Adrenal gland (tissue), 12 donors: ENCODE results near the gene KIRREL3. TPM values are rescaled to one million over a fixed set of nuclear protein-coding genes. Genes with fewer than 3 reads are reported as not detected.

Experiments
- DNase-seq, 7 donors: peaks; one replicate each; pipeline ENCODE4 v3.0.0-alpha.2; 2019 to 2020
- H3K27ac ChIP-seq, 5 donors: fragments of 200-600 bp; sonication (generic) in 4 of 5; 1 replicate in 3 of 5; 2 replicates in 2 of 5; pipeline versions ENCODE4 v1.5.1 to v1.8.0; 2016 to 2020; ENCODE audit warnings: mild to moderate bottlenecking in 1 of 5
- H3K27me3 ChIP-seq: fragments of 200-600 bp; 2 replicates; pipeline ENCODE4 v1.8.0; 2021
- H3K36me3 ChIP-seq, 2 donors: fragments of 200-600 bp; replicated peaks in 1 of 2; 1 replicate in 1 of 2; 2 replicates in 1 of 2; pipeline versions ENCODE4 v1.5.1 to v1.8.0; 2018 to 2022
- H3K4me1 ChIP-seq, 2 donors: fragments of 200-600 bp; replicated peaks in 1 of 2; 1 replicate in 1 of 2; 2 replicates in 1 of 2; pipeline versions ENCODE4 v1.5.1 to v1.8.0; 2018 to 2021
- H3K4me3 ChIP-seq, 4 donors: fragments of 200-600 bp; sonication (generic) in 3 of 4; one replicate each; pipeline ENCODE4 v1.5.1; 2016 to 2018
- H3K9me3 ChIP-seq, 3 donors: fragments of 200-600 bp; sonication (generic) in 1 of 3; replicated peaks in 1 of 3; 1 replicate in 2 of 3; 2 replicates in 1 of 3; pipeline versions ENCODE4 v1.5.1 to v1.8.0; 2016 to 2021
- CTCF ChIP-seq, 6 experiments: fragments of 450-650 bp in 4 of 6; fragments of 200-600 bp in 2 of 6; sonication (generic) in 1 of 6; IDR thresholded peaks; 1 replicate in 5 of 6; 2 replicates in 1 of 6; pipeline versions ENCODE4 v1.5.1 to v1.8.0; 2016 to 2021; ENCODE audit warnings: antibody characterized with exemption in 6 of 6, mild to moderate bottlenecking in 2 of 6, moderate library complexity in 1 of 6
- POLR2A ChIP-seq, 2 donors: fragments of 450-650 bp; IDR thresholded peaks; one replicate each; pipeline ENCODE4 v1.6.1; 2017; ENCODE audit warnings: antibody characterized with exemption in 2 of 2, mild to moderate bottlenecking in 2 of 2, moderate library complexity in 1 of 2
- WGBS, 4 donors: extraction: QIAGEN DNeasy Blood & Tissue Kit in 2 of 4; methylation state at CpG; one replicate each; pipeline versions ENCODE4 v1.1.5 to v1.1.7; 2013 to 2017; 5-methylcytosine and 5-hydroxymethylcytosine counted together
- intact Hi-C, 2 donors: fragments of 100-400 bp; cut with DNase I; formaldehyde crosslinking; loops; one replicate each; pipeline versions ENCODE4 v1.14.1 to v1.15.0; 2022 to 2023
- polyA plus RNA-seq, 3 donors: library from polyadenylated mRNA; stranded (reverse); fragments of 200-250 nt in 2 of 3; fragments of 350-450 nt in 1 of 3; fragmentation: Illumina TruSeq in 1 of 3; extraction: RNeasy Lipid Tissue Mini Kit (QIAGEN cat#74804) in 1 of 3; gene quantifications; one replicate each; pipeline ENCODE4 v1.2.3, GENCODE V29; 2013 to 2014
- total RNA-seq, 9 donors: library from RNA; depleted of rRNA in 4 of 9; stranded (reverse); fragments of >200 nt in 4 of 9; fragments of 120-200 nt in 1 of 9; fragmentation: NEBNext Ultra II Directional in 1 of 9; extraction: Animal tissue kit (Norgen Biotek cat#: 25700) in 1 of 9; gene quantifications; one replicate each; pipeline versions ENCODE4 v1.1.0 to v1.2.4, GENCODE V29; 2013 to 2023
- donor health status: healthy with polysubstance abuse.
- donor health status: Bipolar disorder and iron deficiency.
- donor health status: DM: yes; HTN: yes; CAD: no.
- donor health status: DM: no; HTN: no; CAD: no.
- donor health status: DM: no; HTN: no; CAD: no.
- donor health status: DM: yes; HTN: yes; CAD: no.

KIRREL3 gene
- total and polyA plus RNA-seq, 12 donors, result 0.07 to 4.1 (median 0.64) TPM; not detected in 1

- Histone ChIP-seq H3K4me3 (no peak overlapping the region), H3K27me3 (peaks cover 4% of the 10 kb centered on the region), H3K4me1 (no peaks in the 10 kb centered on the region), H3K27ac (no peak overlapping the region), H3K9me3 (peaks cover 0 to 6% (median 5%) of the 10 kb centered on the region in 3 donors), H3K36me3 (no peaks in the 10 kb centered on the region)
- TF ChIP-seq CTCF (IDR thresholded peaks at IDR 0.05) (no peak), POLR2A (IDR thresholded peaks at IDR 0.05) (no peak)
- intact Hi-C loops, result no loop called here
- no peak for DNase-seq
- 80 to 89% (median 82%) methylated on average over 6 of the region's 6 CpGs for WGBS, 4 donors
These were observed 498.9 kb downstream of the KIRREL3 start for GRCh38 chr11:126501641-126502040.

GRCh38 chr11:126500981-126501380, 499.6 kb downstream of the KIRREL3 start:
- Histone ChIP-seq H3K4me3 (no peak overlapping the region), H3K9me3 (peaks cover 0 to 5% (median 3%) of the 10 kb centered on the region in 3 donors), H3K27ac (no peak overlapping the region), H3K36me3 (no peaks in the 10 kb centered on the region), H3K27me3 (peaks cover 4% of the 10 kb centered on the region), H3K4me1 (no peaks in the 10 kb centered on the region)
- 64 to 69% (median 68%) methylated on average over 9 to 10 of the region's 10 CpGs for WGBS, 4 donors
- TF ChIP-seq POLR2A (IDR thresholded peaks at IDR 0.05) (no peak), CTCF (IDR thresholded peaks at IDR 0.05) (no peak)
- DNase-seq, result no peak
- intact Hi-C loops, result no loop called here

GRCh38 chr11:126499131-126499752, 501.3 kb downstream of the KIRREL3 start:
- DNase-seq, result no peak
- TF ChIP-seq POLR2A (IDR thresholded peaks at IDR 0.05), result no peak
- no peak for TF ChIP-seq CTCF (IDR thresholded peaks at IDR 0.05)
- no peaks in the 10 kb centered on the region for H3K36me3 ChIP-seq
- H3K4me1 ChIP-seq, result no peaks in the 10 kb centered on the region
- peaks cover 4% of the 10 kb centered on the region for H3K27me3 ChIP-seq
- H3K27ac ChIP-seq, result no peak overlapping the region
- no peak overlapping the region for H3K4me3 ChIP-seq
- H3K9me3 ChIP-seq, result no peaks in the 10 kb centered on the region
- intact Hi-C loops, result no loop called here
- WGBS, 4 donors, result 53 to 60% (median 57%) methylated on average over 18 to 19 of the region's 19 CpGs

GRCh38 chr11:126498281-126498680, 502.3 kb downstream of the KIRREL3 start:
- no peak overlapping the region for H3K27ac ChIP-seq
- DNase-seq, result no peak
- no peaks in the 10 kb centered on the region for H3K9me3 ChIP-seq
- intact Hi-C loops, result no loop called here
- H3K4me3 ChIP-seq, result no peak overlapping the region
- 70 to 80% (median 75%) methylated on average over 6 to 9 of the region's 9 CpGs for WGBS, 4 donors
- H3K4me1 ChIP-seq, result no peaks in the 10 kb centered on the region
- no peak for TF ChIP-seq POLR2A (IDR thresholded peaks at IDR 0.05)
- no peak for TF ChIP-seq CTCF (IDR thresholded peaks at IDR 0.05)
- peaks cover 4% of the 10 kb centered on the region for H3K27me3 ChIP-seq
- H3K36me3 ChIP-seq, result no peaks in the 10 kb centered on the region
